Endothelial cell of umbilical vein (primary cell): ENCODE results near the gene RFX2. TPM values are rescaled to one million over a fixed set of nuclear protein-coding genes. Genes with fewer than 3 reads are reported as not detected.
A peak's percentile ranks its signal among the peaks of the same experiment; 100 is the strongest.

Experiments used
- BruUV-seq: library from RNA; stranded (reverse); fragments of 400-500 nt; replicated peaks from 2 replicates; lab custom pipeline; 2021; lab: Mats Ljungman, UMichigan
- CTCF ChIA-PET: fragments of 300-600, 350-600 bp; sonication (Branson Sonifier 250); formaldehyde crosslinking; loops from one replicate; lab custom pipeline; 2021; ENCODE audit warnings: antibody characterized with exemption, inconsistent platforms; lab: Charles Lee
- POLR2A ChIA-PET: fragments of 300-600, 350-600 bp; sonication (Branson Sonifier 250); formaldehyde crosslinking; loops from one replicate; lab custom pipeline; 2021; ENCODE audit warnings: antibody characterized with exemption, inconsistent platforms; lab: Charles Lee
- DNase-seq: peaks from one replicate; pipeline ENCODE4 v3.0.0-alpha.2; 2011; ENCODE audit warnings: low read depth, low spot score
- FAIRE-seq: peaks from 2 replicates; lab custom pipeline; 2011; peaks lifted over from hg19 to GRCh38; lab: Jason Lieb, UNC
- H2AFZ ChIP-seq: 2 replicates; pipeline ENCODE4 v1.6.0; 2012; ENCODE audit warnings: low read depth, low read length, control low read depth, inconsistent platforms
- H3K27ac ChIP-seq: 2 replicates; pipeline ENCODE4 v1.5.1; 2011; ENCODE audit warnings: low read depth, mild to moderate bottlenecking, control low read depth, low read length, moderate library complexity; ENCODE audit not compliant: insufficient read depth
- H3K27me3 ChIP-seq, 2 experiments: 2 replicates each; pipeline versions ENCODE4 v1.6.0 to v1.6.1; 2011; ENCODE audit warnings: low read length in 2 of 2, mixed read lengths in 1 of 2; ENCODE audit not compliant: control insufficient read depth in 2 of 2, insufficient read depth in 2 of 2
- H3K36me3 ChIP-seq, 2 experiments: 2 replicates in 1 of 2; 3 replicates in 1 of 2; pipeline ENCODE4 v1.5.1; 2011; ENCODE audit warnings: low read length in 2 of 2, mild to moderate bottlenecking in 1 of 2, moderate library complexity in 1 of 2; ENCODE audit not compliant: control insufficient read depth in 2 of 2, insufficient read depth in 2 of 2; ENCODE audit errors: extremely low read depth in 1 of 2
- H3K4me1 ChIP-seq: 3 replicates; pipeline ENCODE4 v1.5.1; 2011; ENCODE audit warnings: mild to moderate bottlenecking, low read length; ENCODE audit not compliant: control insufficient read depth, insufficient read depth; ENCODE audit errors: extremely low read depth
- H3K4me2 ChIP-seq: 2 replicates; pipeline ENCODE4 v1.6.1; 2011; ENCODE audit warnings: low read length, control low read depth, mixed read lengths; ENCODE audit not compliant: insufficient read depth
- H3K4me3 ChIP-seq, 3 experiments: fragments of 200-600 bp in 1 of 3; sonication (generic), shearing (Covaris generic) in 1 of 3; replicated peaks in 1 of 3; 2 replicates each; pipeline ENCODE4 v1.5.1; 2011 to 2016; ENCODE audit warnings: control low read depth in 3 of 3, low read length in 3 of 3, mild to moderate bottlenecking in 2 of 3, inconsistent platforms in 1 of 3, low read depth in 1 of 3, moderate library complexity in 1 of 3; ENCODE audit not compliant: insufficient read depth in 1 of 3
- H3K79me2 ChIP-seq: 2 replicates; pipeline ENCODE4 v1.6.0; 2012; ENCODE audit warnings: low read length, inconsistent platforms; ENCODE audit not compliant: control insufficient read depth, insufficient read depth
- H3K9ac ChIP-seq: replicated peaks from 2 replicates; pipeline ENCODE3; 2011; ENCODE audit warnings: low read length, control low read depth; ENCODE audit not compliant: insufficient read depth; ENCODE audit errors: extremely low read depth
- H3K9me1 ChIP-seq: replicated peaks from 3 replicates; pipeline ENCODE4 v1.6.0; 2011; ENCODE audit warnings: mild to moderate bottlenecking, low read length; ENCODE audit not compliant: control insufficient read depth, insufficient read depth; ENCODE audit errors: extremely low read depth
- H3K9me3 ChIP-seq: replicated peaks from 2 replicates; pipeline ENCODE4 v1.5.1; 2012; ENCODE audit warnings: low read length, inconsistent platforms; ENCODE audit not compliant: control insufficient read depth, insufficient read depth
- H4K20me1 ChIP-seq: replicated peaks from 2 replicates; pipeline ENCODE3; 2011; ENCODE audit warnings: mild to moderate bottlenecking, low read length; ENCODE audit not compliant: control insufficient read depth, insufficient read depth; ENCODE audit errors: extremely low read depth
- CTCF ChIP-seq, 2 donors: IDR thresholded peaks; 1 replicate in 1 of 2; 2 replicates in 1 of 2; pipeline ENCODE4 v1.5.1; 2011; ENCODE audit warnings: low read length in 2 of 2, mild to moderate bottlenecking in 2 of 2, moderate library complexity in 2 of 2, control low read depth in 1 of 2, inconsistent platforms in 1 of 2, low read depth in 1 of 2; ENCODE audit not compliant: insufficient read depth in 1 of 2; ENCODE audit errors: extremely low read depth in 1 of 2
- POLR2AphosphoS5 ChIP-seq: IDR thresholded peaks from 2 replicates; pipeline ENCODE4 v1.6.1; 2012; ENCODE audit warnings: low read depth, mild to moderate bottlenecking, control low read depth, low read length, moderate library complexity; ENCODE audit not compliant: insufficient read depth
- dilution Hi-C: fragments of 300-500 bp; cut with MboI; formaldehyde crosslinking; loops from one replicate; pipeline ENCODE4 v1.15.0; 2019; ENCODE audit warnings: low sequenced_read_pairs; ENCODE audit not compliant: extremely low pct_ligation_motif_present
- intact Hi-C: fragments of 100-400 bp; cut with micrococcal nuclease; formaldehyde crosslinking; loops from one replicate; pipeline ENCODE4 v1.10.0; 2022
- polyA plus RNA-seq, 4 experiments: library from polyadenylated mRNA; depleted of rRNA in 3 of 4; stranded (reverse) in 3 of 4; unstranded in 1 of 4; fragments of >200 nt; gene quantifications; 2 replicates each; pipeline versions ENCODE4 v1.2.1 to v1.2.3, GENCODE V29; 2011 to 2012; ENCODE audit warnings: missing spikeins in 1 of 4
- total RNA-seq: library from RNA; stranded (reverse); gene quantifications from 2 replicates; pipeline ENCODE4 v1.2.3, GENCODE V29; 2021

The RFX2 gene
- total and polyA plus RNA-seq, 2 donors (not counting 3 experiments of a cell fraction or from before 2014, with no cell fraction given): 16.1 to 19.0 TPM

- no peak for FAIRE-seq
- H3K4me1 ChIP-seq: peaks cover 48% of the 10 kb centered on the region
- intact Hi-C loops: loop anchor here (1.0 kb wide), 2 partner anchors 8 to 45 kb away; no protein-coding TSS in a partner anchor
- H3K79me2 ChIP-seq: peaks cover 1% of the 10 kb centered on the region
- H3K9me1 ChIP-seq: no peaks in the 10 kb centered on the region
- TF ChIP-seq POLR2AphosphoS5 (peak; percentile 2), CTCF (IDR thresholded peaks at IDR 0.05; ENCODE audit: extremely low read depth in 1 of 2, insufficient read depth in 1 of 2, low read depth in 1 of 2, low read length in 2 of 2) (no peak)
- CTCF ChIA-PET: interaction anchor here (0.6 to 2.1 kb wide), 12 partner anchors 9 to 71 kb away, joined by 3 to 31 read pairs (median 5); no protein-coding TSS in a partner anchor
- H3K36me3 ChIP-seq: no peaks in the 10 kb centered on the region
- H4K20me1 ChIP-seq: no peaks in the 10 kb centered on the region
- H3K27me3 ChIP-seq: no peaks in the 10 kb centered on the region
- DNase-seq: no peak
- peak overlapping the region; percentile 97 for H3K27ac ChIP-seq
- peak overlapping the region; percentile 19 for H3K4me2 ChIP-seq
- no peak overlapping the region for H3K4me3 ChIP-seq
- TSS peak; percentile 0 for BruUV-seq
- dilution Hi-C loops: no loop called here
- peak overlapping the region; percentile 60 for H3K9ac ChIP-seq
- H3K9me3 ChIP-seq: no peaks in the 10 kb centered on the region
- POLR2A ChIA-PET: interaction anchor here (1.4 kb wide), 1 partner anchor 9 kb away, joined by 5 read pairs; no protein-coding TSS in a partner anchor
- H2AFZ ChIP-seq: no peak overlapping the region
Measured at GRCh38 chr19:6057651-6058517, 52.4 kb downstream of the RFX2 start.
